ENCODE data around the gene ASPG.

GRCh38 chr14:104115131-104115600 lies 29.7 kb downstream of the ASPG start:
- TF ChIP-seq CTCF (IDR thresholded peaks at IDR 0.05; ENCODE audit: low read length), result no peak
- no peak for TF ChIP-seq EZH2phosphoT487 (IDR thresholded peaks at IDR 0.05; ENCODE audit: low read length)
